Effector memory CD4-positive, alpha-beta T cell (primary cell): ENCODE results near the gene MBTPS2.
"Not testable (repeated sequence)": the region's sequence is repeated elsewhere in the genome, so short reads cannot be mapped to it uniquely, and the experiment has no call there.

Source experiments
- DNase-seq, 3 donors: peaks; one replicate each; pipeline ENCODE4 v3.0.0-alpha.2; 2020
- H3K27ac ChIP-seq: 2 replicates; pipeline ENCODE4 v1.7.0; 2013; ENCODE audit warnings: mild to moderate bottlenecking, low read length, moderate library complexity; ENCODE audit not compliant: insufficient read depth, poor library complexity, severe bottlenecking
- H3K27me3 ChIP-seq: replicated peaks from 2 replicates; pipeline ENCODE4 v1.7.0; 2013; ENCODE audit warnings: mild to moderate bottlenecking, low read length; ENCODE audit not compliant: insufficient read depth, control insufficient read depth, poor library complexity, severe bottlenecking
- H3K36me3 ChIP-seq: 2 replicates; pipeline ENCODE4 v1.7.0; 2013; ENCODE audit warnings: mild to moderate bottlenecking, low read length, moderate library complexity; ENCODE audit not compliant: control insufficient read depth, insufficient read depth
- H3K4me1 ChIP-seq: 2 replicates; pipeline ENCODE4 v1.7.0; 2013; ENCODE audit warnings: low read length, mild to moderate bottlenecking; ENCODE audit not compliant: control insufficient read depth, insufficient read depth, poor library complexity, severe bottlenecking
- H3K4me3 ChIP-seq: 2 replicates; pipeline ENCODE4 v1.7.0; 2013; ENCODE audit warnings: low read length, low read depth, mild to moderate bottlenecking; ENCODE audit not compliant: insufficient read depth, poor library complexity, severe bottlenecking
- H3K9me3 ChIP-seq: 2 replicates; pipeline ENCODE4 v1.7.0; 2013; ENCODE audit warnings: mild to moderate bottlenecking, low read length, moderate library complexity; ENCODE audit not compliant: control insufficient read depth

Gene MBTPS2

GRCh38 chrX:21847342-21847741 lies 7.9 kb downstream of the MBTPS2 start:
- Histone ChIP-seq H3K27ac (no peak overlapping the region), H3K4me1 (no peaks in the 10 kb centered on the region), H3K27me3 (no peaks in the 10 kb centered on the region), H3K9me3 (no peaks in the 10 kb centered on the region), H3K36me3 (no peaks in the 10 kb centered on the region), H3K4me3 (no peak overlapping the region)
- DNase-seq = no peak

- Histone ChIP-seq H3K27ac (no peak overlapping the region), H3K4me3 (no peak overlapping the region), H3K4me1 (no peaks in the 10 kb centered on the region), H3K27me3 (no peaks in the 10 kb centered on the region), H3K9me3 (no peaks in the 10 kb centered on the region), H3K36me3 (no peaks in the 10 kb centered on the region)
- no peak for DNase-seq
Observed at GRCh38 chrX:21853578-21853977, 14.2 kb downstream of the MBTPS2 start.

GRCh38 chrX:21855937-21856415 lies 16.6 kb downstream of the MBTPS2 start, which contains the start of gene YY2:
Gene YY2 (plus strand): TSS chrX:21855987. CDS start chrX:21856485, 498 bp downstream.
- no peak for DNase-seq
- H3K9me3 ChIP-seq = no peaks in the 10 kb centered on the region
- H3K27me3 ChIP-seq = no peaks in the 10 kb centered on the region
- no peaks in the 10 kb centered on the region for H3K36me3 ChIP-seq
- H3K27ac ChIP-seq = no peak within 1 kb of the TSS
- H3K4me3 ChIP-seq = no peak within 1 kb of the TSS
- no peaks in the 10 kb centered on the region for H3K4me1 ChIP-seq

- Histone ChIP-seq H3K4me3 (no peak overlapping the region), H3K4me1 (no peaks in the 10 kb centered on the region), H3K9me3 (no peaks in the 10 kb centered on the region), H3K27ac (no peak overlapping the region), H3K36me3 (no peaks in the 10 kb centered on the region), H3K27me3 (no peaks in the 10 kb centered on the region)
- no peak for DNase-seq
Observed at GRCh38 chrX:21856504-21856903, 17.1 kb downstream of the MBTPS2 start.

- H3K4me3 ChIP-seq = no peak overlapping the region
- H3K27ac ChIP-seq = no peak overlapping the region
- H3K27me3 ChIP-seq = no peaks in the 10 kb centered on the region
- H3K36me3 ChIP-seq = no peaks in the 10 kb centered on the region
- no peaks in the 10 kb centered on the region for H3K4me1 ChIP-seq
- H3K9me3 ChIP-seq = no peaks in the 10 kb centered on the region
- DNase-seq = no peak
Observed at GRCh38 chrX:21863241-21863640, 23.8 kb downstream of the MBTPS2 start.

GRCh38 chrX:21865436-21865835 lies 26.0 kb downstream of the MBTPS2 start:
- Histone ChIP-seq H3K4me3 (no peak overlapping the region), H3K27ac (no peak overlapping the region), H3K27me3 (no peaks in the 10 kb centered on the region), H3K36me3 (no peaks in the 10 kb centered on the region), H3K4me1 (no peaks in the 10 kb centered on the region), H3K9me3 (no peaks in the 10 kb centered on the region)
- DNase-seq = no peak

GRCh38 chrX:21870494-21870893 lies 31.1 kb downstream of the MBTPS2 start:
- H3K36me3 ChIP-seq = no peaks in the 10 kb centered on the region
- no peak for DNase-seq
- no peak overlapping the region for H3K27ac ChIP-seq
- no peaks in the 10 kb centered on the region for H3K4me1 ChIP-seq
- no peak overlapping the region for H3K4me3 ChIP-seq
- no peaks in the 10 kb centered on the region for H3K9me3 ChIP-seq
- H3K27me3 ChIP-seq = no peaks in the 10 kb centered on the region

- H3K9me3 ChIP-seq = no peaks in the 10 kb centered on the region
- H3K36me3 ChIP-seq = no peaks in the 10 kb centered on the region
- H3K4me3 ChIP-seq = no peak overlapping the region
- no peaks in the 10 kb centered on the region for H3K4me1 ChIP-seq
- no peak for DNase-seq
- no peaks in the 10 kb centered on the region for H3K27me3 ChIP-seq
- H3K27ac ChIP-seq = no peak overlapping the region
Observed at GRCh38 chrX:21873063-21873775, 33.8 kb downstream of the MBTPS2 start.

- not testable (repeated sequence) for DNase-seq, H3K36me3 ChIP-seq, H3K27ac ChIP-seq, H3K4me1 ChIP-seq, H3K4me3 ChIP-seq, H3K9me3 ChIP-seq, H3K27me3 ChIP-seq
Observed at GRCh38 chrX:21874182-21874581, 34.8 kb downstream of the MBTPS2 start.

GRCh38 chrX:21875013-21875412 lies 35.6 kb downstream of the MBTPS2 start:
- H3K27ac ChIP-seq = no peak overlapping the region

More at GRCh38 chrX:21875013-21875412, 35.6 kb downstream of the MBTPS2 start:
- Histone ChIP-seq H3K27me3 (no peaks in the 10 kb centered on the region), H3K9me3 (no peaks in the 10 kb centered on the region), H3K4me1 (no peaks in the 10 kb centered on the region), H3K36me3 (no peaks in the 10 kb centered on the region), H3K4me3 (no peak overlapping the region)
- DNase-seq = no peak
